GM21526 (cell line): ENCODE measurements around the gene CPNE5.

ENCODE experiments used
- ATAC-seq: cut with Tn5 transposase; IDR thresholded peaks from one replicate; pipeline ENCODE4 v1.9.1; 2021; ENCODE audit warnings: moderate library complexity; ENCODE audit not compliant: unreplicated experiment, low FRiP score

CPNE5 gene

DNA sequence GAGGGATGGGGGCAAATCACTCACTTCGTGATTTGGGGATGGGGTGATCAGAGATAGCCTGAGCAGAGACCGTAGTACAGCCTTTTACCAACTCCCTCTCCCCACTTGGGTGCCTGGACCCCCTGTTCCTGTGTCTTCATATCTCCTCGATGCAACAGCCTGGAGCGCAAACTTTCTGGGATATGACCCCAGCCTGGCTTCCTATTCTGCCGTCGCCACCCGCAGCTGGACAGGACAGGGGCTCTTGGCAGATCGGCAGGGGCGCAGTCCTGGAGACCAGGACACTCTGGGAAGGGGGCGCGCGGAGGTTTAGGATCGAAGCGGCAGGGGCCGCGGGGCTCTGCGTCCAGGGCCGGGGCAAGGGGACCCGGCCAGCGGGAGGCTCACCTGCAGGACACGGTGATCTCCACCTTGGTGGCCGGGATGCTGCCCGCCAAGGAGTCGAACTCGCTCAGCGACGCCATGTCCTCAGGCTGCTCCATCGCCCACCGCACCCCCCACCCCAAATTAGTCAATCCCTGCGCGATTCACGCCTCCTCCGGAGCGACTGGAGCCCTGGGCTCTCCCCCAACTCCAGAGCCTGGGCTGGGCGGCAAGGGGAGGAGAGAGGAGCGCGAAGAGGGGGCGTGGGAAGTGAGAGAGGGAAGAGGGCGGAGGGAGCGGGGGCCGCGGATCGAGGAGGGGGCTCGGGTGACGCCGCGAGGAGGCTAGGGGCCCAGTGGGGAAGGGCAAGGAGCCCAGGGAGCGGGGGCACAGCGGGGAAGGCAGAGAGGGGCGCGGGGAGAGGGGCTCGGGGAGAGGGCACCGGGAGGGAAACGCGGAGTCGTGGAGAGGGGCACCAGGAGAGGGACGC, at the start of gene CPNE5:
TSS of gene CPNE5 (minus strand) at position 549 of the 853 bp plus-strand sequence. CDS start at position 482, 67 bp downstream.
- no peak for ATAC-seq

DNA sequence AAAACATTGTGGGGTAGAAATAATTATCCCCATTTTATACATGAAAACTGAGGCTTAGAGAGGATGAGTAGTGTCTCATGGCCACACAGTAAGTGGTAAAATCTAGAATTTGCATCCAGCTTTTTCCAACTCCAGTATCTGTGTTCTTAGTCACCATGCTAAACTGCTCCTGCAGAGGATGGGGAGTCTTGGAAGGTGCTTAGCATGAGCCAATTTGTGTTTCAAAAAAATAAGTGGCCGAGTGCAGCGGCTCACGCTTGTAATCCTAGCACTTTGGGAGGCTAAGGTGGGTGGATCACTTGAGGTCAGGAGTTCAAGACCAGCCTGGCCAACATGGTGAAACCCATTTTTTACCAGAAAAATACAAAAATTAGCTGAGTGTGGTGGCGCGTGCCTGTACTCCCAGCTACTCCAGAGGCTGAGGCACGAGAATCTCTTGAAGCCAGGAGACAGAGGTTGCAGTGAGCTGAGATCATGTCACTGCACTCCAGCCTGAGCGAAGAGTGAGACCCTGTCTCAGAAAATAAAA, 48.9 kb upstream of the CPNE5 start:
- no peak for ATAC-seq

DNA sequence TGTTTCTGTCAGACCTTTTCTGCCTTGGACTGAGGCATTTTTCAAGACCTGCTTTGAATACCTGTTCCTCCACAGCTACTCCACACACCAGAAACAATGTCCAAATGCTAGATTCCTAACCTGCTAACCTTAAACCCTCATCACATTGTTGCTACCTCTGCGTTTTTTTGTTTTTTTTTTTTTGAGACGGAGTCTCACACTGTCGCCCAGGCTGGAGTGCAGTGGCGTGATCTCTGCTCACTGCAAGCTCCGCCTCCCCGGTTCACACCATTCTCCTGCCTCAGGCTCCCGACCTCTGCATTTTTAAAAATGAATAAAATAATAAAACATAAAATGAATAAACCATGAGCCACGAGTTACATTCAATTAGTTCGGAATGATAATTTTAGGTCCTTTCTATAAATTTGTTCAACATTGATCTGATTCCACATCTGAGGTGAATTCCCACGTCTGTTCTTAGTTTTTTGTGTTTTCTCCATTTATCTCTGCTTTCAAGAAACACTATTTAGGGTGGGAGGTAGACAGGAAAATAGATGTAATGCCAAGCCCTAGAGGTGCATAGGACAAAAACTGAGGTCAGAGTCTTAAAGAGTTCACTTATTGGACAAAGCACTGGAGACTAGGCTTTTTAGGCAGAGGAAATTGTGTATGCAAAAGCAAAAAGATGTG, 47.8 kb upstream of the CPNE5 start:
- no peak for ATAC-seq

DNA sequence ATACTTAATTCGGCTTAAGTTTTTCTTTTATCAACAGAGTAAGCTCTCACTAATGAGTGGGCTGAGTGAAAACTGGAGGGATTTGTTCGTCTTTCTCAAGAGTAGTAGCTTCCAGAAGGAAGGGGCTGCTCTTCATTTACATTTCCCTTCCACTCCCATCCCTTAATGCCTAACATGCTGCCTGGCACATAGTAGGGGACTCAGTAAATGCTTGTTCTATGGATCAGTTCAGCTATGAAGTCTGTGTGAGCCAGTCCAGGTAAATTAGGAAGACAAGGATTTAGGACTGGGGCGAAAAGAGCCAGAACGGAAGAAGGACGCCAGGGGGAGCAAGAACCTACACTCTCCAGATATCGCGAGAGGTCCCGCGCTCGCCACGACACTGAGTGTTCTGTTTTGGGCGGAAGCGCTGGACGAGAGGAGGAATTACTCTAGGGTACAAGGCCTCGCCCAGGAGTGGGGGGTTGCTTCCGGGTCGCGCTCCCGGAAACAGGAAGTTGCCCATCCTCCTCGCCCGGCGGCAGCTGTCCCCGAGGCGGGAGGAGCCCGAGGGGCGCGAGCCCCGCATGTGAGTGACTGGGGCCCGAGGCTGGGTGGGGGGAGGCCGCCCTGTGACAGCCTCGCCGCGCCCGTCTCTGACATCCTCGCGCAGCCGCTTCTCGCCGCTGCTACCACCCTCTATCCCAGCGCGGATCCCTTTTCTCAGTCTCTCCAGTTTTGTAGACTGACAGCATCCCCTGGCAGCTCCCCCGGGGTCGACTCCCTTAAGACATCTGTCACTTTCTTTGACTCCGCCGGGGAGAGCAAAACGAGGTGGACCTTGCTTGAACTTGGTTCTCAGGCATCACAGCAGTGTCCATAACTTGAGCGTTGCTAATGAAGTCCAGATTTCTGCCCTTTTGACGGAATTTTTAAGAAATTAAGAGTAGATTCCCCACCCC, 46.5 kb upstream of the CPNE5 start, which contains the start of gene C6orf89:
TSS of gene C6orf89 (plus strand) at position 492 of the 941 bp plus-strand sequence. CDS start 13,493 bp downstream, outside the sequence.
- peak; percentile 96 for ATAC-seq

DNA sequence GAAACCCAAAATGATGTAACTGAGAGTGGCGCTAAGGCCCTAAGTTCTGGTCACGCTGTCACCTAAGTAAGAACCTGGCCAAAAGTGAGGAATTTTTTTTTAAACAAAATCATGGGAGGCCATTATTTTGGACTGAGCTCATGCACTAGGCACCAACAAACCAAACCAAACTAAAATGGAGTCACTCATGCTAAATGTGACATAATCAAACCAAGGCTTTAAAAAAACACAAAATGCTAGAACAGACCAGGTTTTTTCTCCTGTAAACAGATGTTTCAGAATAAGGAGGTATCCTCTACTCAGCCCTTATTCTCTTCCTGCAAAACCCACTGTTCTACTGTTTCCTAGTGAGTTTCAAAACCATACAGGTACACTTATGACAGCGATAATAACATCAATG, 45.4 kb upstream of the CPNE5 start:
- ATAC-seq, result no peak

DNA sequence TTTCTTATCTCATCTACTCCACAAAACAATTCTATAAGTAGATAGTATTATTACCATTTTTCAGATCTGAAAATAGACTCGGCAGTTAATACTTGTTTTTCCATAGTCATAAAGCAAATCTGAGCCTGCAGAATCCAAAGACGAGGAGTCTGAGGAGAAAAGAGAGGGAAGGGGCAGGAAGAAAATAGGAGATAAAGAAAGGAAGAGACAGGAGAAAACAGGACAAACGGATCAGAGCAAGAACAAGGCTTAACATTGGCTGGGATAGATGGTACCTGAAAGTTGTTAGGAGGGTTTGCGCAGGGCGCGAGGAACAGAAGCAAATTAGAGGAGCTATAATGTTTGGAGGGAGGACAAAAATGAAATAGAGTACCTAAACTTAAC, 36.0 kb upstream of the CPNE5 start:
- no peak for ATAC-seq

DNA sequence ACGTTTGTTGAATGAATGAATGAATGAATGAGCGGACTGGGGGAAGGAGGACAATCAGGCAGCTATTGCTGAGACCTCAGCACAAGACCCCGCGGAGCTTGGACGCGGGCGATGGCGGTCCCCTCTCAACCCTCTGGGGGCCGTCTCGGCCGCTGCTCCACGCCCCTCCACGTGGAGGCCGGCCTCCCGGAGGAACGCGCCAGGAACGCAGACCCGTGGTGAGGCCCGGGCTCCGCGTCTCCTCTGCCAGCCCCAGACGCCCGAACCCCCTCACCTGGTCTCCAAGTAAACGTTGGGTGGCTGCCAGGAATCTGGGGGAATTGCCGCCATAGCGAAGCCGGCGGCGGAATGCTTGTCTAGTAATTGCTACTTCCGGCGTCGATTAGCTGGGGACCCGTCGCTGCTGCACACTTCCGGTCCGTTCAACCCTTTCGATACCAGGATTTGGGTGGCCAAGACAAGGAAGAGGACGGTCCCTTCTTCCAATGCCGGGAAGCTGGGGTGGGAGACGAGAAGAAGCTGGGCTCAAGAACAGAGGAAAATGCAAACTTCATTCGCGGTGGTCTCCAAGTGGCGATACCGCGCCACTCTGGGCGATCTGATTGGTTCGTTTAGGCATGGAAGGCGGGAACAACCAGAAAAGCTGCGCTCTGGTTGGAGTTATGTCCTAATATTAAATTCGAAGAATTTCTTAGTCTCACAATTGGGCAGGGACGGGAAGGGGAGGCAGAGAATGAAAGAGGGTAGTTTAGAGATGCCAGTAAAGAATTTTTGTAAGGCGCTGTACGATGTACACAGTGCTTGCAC, 35.4 kb upstream of the CPNE5 start, which contains the start of gene PPIL1:
TSS of gene PPIL1 (minus strand) at position 361 of the 807 bp plus-strand sequence. CDS start at position 330, 31 bp downstream.
- ATAC-seq, result peak; percentile 72

DNA sequence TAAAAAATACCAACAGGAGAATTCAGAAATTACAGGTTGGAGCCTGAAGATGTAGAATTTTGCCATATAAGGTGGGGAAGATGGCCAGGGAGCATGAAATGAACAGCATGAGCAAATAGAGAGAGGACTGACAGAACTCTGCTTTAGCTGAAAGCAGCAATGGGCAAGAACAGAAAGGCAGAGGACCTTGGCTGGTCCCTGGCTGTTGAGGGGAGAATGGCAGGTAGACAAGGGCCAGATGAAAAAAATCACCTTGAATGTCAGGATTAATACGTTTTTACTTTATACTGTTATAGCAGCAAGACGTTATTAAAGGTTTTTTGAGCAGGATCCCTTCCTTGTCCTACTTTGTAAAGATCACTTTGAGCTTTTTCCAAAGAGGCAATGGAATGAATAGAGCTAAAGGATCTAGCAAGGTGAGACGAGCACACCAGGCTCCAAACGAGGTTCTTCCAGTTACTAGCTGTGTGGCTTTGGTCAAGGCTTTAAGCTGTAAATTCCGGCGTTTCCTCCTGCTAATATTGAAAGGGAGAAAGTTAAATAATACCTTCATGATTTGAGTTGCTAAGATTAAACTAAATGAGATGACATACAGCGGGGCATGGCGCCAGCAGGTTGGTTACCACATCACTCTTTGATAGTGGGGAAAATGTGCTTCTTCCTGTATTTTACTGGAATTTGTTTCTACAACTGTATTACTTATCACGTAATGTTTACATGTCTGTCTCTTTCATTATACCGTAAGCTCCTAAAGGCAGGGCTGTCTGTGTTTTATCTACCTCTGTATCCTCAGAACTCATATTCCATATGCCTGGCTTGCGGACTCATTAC, 34.6 kb upstream of the CPNE5 start:
- ATAC-seq, result no peak

DNA sequence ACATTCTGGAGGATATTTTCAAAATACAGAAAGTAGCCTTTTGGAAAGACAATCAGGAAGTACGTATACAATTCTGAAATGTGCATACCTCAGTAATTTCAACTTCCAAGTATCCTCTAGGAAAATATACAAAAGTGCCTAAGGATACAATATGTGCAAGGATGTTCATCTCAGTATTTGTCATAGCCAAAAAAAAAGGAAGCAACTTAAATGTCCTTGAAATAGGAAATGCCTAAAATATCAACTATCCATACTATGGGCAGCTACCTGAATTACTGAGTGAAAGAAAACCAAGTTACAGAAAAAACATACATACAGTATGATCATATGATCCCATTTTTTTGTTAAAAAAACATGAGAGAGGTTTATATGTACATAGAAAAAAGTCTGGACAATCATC, 33.9 kb upstream of the CPNE5 start:
- no peak for ATAC-seq

DNA sequence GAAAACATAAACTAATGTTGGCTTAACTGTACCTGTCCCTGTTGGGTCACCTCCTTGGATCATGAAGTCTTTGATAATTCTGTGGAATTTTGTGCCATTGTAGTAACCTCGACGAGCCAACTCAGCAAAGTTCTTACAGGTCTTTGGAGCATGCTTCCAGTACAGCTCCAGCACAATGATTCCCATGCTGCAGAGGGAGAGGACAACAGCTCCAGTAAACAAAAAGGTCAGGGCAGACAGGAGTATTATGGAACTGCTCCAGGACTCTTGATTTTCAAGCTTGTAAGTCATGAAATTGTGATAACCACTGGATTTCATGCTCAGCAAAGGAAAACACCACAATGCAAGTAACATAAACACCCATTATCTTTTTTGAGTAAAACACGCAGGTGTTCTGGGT, 32.4 kb upstream of the CPNE5 start:
- no peak for ATAC-seq

DNA sequence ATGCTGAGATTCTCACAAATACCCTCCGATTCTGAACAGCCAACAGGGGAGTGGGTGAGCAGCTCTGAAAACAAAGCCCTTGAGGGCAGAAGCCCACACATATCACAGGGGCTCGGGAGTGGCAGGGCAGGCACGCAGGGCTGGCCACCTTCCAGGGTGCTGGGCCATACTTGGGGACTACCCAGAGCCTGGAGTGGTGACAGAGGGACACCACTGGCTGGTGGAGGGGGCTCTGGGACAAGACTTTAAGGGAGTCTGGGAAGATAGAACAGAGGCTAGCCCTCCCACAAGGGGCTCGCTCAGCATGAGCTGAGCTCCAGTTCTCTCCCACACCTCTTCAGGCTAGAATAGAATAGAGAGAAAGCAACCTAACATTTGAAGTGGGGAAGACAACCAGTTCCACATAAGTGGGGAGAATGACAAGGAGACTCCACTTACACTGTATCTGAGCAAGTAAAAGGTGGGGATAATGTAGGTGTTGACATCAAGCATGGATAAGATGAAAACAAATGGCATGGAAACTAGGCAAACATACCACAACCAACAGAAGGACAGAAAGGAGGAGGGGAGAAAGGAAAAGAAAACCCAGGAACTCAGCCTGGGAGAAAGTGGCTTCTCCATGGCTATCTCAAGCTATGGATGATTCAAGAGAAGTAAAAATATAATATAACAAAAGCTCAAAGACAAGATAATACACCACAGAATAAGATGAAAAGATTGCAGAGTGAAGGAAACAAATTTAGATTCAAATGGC, 28.4 kb upstream of the CPNE5 start:
- no peak for ATAC-seq

DNA sequence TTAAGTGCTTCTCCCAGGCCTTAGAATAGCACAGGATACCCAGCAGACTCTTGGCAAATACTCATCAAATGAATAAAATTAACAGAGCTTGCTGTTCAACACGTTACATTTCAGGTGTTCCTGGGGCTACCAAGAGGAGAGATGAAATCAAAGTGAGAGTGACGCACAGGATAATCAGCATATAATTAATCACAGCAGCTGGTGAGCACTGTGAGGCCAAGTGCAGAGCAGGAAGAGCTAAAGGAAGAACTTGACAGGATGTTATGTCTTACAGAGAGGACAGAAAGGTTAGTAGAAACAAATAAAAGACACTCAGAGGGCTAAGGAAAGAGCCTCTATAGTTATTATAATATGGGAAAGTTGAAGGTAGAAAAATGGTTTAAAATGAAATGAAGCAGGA, 26.6 kb upstream of the CPNE5 start:
- no peak for ATAC-seq

DNA sequence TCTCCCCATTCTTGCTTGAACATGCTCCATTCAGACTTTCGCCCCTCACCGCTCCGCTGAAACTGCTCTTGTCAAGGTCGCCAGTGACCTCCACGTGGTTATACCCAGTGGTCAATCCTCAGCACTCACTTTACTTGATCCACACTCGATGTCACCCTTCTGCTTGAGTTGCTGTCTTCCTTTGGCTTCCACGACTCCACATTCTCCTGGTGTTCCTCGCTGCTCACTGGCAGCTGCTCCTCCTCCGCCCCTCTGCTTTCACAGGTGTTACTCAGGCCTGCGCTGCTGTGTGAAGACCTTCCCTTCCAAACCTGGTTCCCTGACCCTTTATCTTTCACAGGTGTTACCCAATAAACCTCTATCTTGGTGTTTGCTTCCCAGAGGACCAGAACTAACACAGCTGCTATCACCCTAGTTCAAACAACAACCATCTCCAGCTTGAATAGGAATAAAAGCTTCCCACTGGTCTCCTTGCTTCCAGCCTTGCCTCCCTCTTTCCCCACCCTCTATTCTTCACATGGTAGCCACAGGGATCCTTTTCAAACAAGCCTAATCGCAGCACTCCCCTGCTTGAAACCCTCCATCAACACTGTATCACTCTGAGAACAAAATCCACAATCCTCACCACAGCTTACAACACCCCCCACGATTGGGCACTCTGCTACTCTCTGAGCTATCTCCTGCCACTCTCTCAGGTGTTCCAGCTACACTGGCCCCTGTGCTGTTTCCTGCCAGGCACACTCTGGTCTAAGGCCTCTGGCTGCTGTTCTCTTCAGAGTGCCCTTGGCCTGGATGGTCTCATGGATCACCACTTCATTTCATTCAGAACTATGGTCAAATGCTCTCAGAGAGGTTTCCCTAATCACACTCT, 24.7 kb upstream of the CPNE5 start:
- ATAC-seq, result no peak

DNA sequence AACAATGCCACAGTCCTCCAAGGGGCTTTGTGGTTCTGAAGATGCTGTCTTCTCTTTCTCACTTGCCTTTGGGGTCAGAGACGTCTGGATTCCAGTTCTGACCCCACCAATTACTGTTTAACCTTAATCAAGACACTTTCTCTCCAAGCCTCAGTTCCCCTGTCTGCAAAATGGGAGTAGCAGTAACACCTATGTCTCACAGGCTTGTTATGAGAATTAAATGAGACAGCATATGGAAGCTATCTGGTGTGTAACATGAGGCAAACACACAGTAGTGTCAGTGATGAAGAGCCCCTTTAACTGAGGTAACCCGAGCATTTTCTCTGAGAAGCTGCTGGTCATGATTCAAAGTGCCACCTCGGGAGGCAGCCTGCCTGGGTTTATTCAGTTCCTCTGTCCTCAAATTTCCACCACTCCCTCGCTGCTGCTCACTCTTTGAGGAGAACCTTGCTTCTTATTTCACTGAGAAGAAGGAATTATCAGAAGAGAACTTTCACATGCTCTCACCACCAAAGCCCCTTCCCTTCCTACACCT, 23.7 kb upstream of the CPNE5 start:
- no peak for ATAC-seq

DNA sequence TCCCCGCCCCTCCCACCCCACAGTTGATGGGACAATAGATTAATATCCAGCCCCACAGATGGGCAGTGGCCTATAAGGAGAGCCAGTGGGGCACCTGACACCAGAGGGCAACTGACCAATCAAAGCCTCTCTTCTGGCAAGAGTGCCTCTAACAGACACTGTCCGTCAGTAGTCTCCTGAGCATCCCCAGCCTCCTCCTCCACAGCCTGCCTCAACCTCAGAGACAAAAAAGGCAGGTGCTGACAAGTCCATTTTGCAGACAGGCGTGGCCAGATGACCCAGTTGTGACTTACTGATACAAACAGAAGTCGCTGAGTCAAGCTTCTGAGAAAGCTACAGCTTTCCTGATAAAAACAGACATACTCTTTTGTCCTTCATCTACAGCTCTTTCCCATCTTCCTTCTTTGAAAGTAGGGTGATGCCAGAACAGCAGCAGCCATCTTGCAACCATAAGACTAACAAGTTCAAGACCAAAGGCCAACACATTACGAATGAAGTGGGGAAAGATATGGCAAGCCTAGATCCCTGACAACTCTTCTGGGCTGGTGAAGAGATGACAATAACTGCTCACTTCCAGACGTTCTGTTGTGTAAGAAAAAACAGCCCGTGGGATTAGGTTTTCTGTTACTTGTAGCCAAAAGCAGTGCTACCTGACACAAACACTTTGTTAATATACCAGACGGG, 23.1 kb upstream of the CPNE5 start:
- no peak for ATAC-seq

DNA sequence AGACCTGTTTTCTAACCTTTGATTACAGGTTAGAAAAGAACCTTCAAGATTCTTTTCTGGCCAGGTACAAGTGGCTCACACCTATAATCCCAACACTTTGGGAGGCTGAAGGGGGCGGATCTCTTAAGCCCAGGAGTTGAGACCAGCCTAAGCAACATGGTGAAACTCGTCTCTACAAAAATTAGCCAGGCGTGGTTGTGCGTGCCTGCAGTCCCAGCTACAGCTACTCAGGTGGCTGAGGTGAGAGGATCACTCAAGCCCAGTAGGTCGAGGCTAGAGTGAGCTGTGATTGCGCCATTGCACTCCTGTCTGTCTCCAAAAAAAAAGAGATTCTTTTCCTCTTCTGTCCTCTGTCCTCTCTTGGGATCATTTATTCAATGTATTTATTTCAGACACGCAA, 20.9 kb upstream of the CPNE5 start:
- no peak for ATAC-seq
